22Rv1 (cell line): ENCODE measurements around the gene DPP6.

Experiments
- H3K27ac ChIP-seq: fragments of 450-650 bp; 2 replicates; pipeline ENCODE4 v1.5.1; 2017
- CTCF ChIP-seq: fragments of 450-650 bp; IDR thresholded peaks from 2 replicates; pipeline ENCODE4 v1.5.1; 2017; ENCODE audit warnings: mild to moderate bottlenecking
- ZFX ChIP-seq: fragments of 450-650 bp; IDR thresholded peaks from 2 replicates; pipeline ENCODE4 v1.6.1; 2017; ENCODE audit warnings: antibody characterized with exemption, borderline replicate concordance

Gene DPP6

GRCh38 chr7:154892459-154892858 is 840.3 kb downstream of the DPP6 start:
- TF ChIP-seq CTCF: peak; percentile 78
- no peak for TF ChIP-seq ZFX

GRCh38 chr7:154896076-154896475 is 843.9 kb downstream of the DPP6 start:
- no peak for TF ChIP-seq CTCF
- H3K27ac ChIP-seq: no peak overlapping the region

More at GRCh38 chr7:154892459-154892858, 840.3 kb downstream of the DPP6 start:
- no peak overlapping the region for H3K27ac ChIP-seq

- no peak for TF ChIP-seq ZFX
- TF ChIP-seq CTCF: no peak
- no peak overlapping the region for H3K27ac ChIP-seq
These were observed 847.0 kb downstream of the DPP6 start for GRCh38 chr7:154898973-154899855.

- H3K27ac ChIP-seq: no peak overlapping the region
- TF ChIP-seq ZFX (no peak), CTCF (no peak)
These were observed 847.7 kb downstream of the DPP6 start for GRCh38 chr7:154899862-154900261.

- no peak for TF ChIP-seq CTCF
- TF ChIP-seq ZFX: no peak
- no peak overlapping the region for H3K27ac ChIP-seq
These were observed 850.4 kb downstream of the DPP6 start for GRCh38 chr7:154902600-154903082.

- H3K27ac ChIP-seq: no peak overlapping the region
- TF ChIP-seq ZFX (no peak), CTCF (no peak)
These were observed 851.0 kb downstream of the DPP6 start for GRCh38 chr7:154903083-154903731.

GRCh38 chr7:154905146-154905545 is 852.9 kb downstream of the DPP6 start:
- H3K27ac ChIP-seq: no peak overlapping the region
- no peak for TF ChIP-seq CTCF
